ENCODE data around the gene DENND2A.

Gene DENND2A

GRCh38 chr7:140478246-140479061 is 162.2 kb downstream of the DENND2A start:
- H3K4me1 Mint-ChIP-seq = peaks cover 27% of the 10 kb centered on the region
- ATAC-seq (peak; percentile 63), DNase-seq (peak; percentile 50 to 56)
- peak overlapping the region; percentile 97 to 100 for H3K4me3 Mint-ChIP-seq
- peak overlapping the region; percentile 3 to 91 for H3K27ac Mint-ChIP-seq
- H3K9me3 Mint-ChIP-seq = no peaks in the 10 kb centered on the region
- H3K27me3 Mint-ChIP-seq = no peaks in the 10 kb centered on the region

- no peak for ATAC-seq
Observed at GRCh38 chr7:140476698-140477261, 163.8 kb downstream of the DENND2A start.

GRCh38 chr7:140475747-140476333 is 164.8 kb downstream of the DENND2A start:
- DNase-seq = no peak
- no peaks in the 10 kb centered on the region for H3K27me3 Mint-ChIP-seq
- no peak for ATAC-seq
- no peaks in the 10 kb centered on the region for H3K9me3 Mint-ChIP-seq
- H3K4me1 Mint-ChIP-seq = peaks cover 34% of the 10 kb centered on the region
- peak overlapping the region; percentile 24 to 32 for H3K4me3 Mint-ChIP-seq
- H3K27ac Mint-ChIP-seq = no peak overlapping the region

More at GRCh38 chr7:140476698-140477261, 163.8 kb downstream of the DENND2A start:
- H3K4me1 Mint-ChIP-seq = peaks cover 30% of the 10 kb centered on the region
- peak overlapping the region in 1 of 2 donors; percentile 65 for H3K27ac Mint-ChIP-seq
- no peaks in the 10 kb centered on the region for H3K9me3 Mint-ChIP-seq
- peak overlapping the region; percentile 97 to 100 for H3K4me3 Mint-ChIP-seq
- DNase-seq = no peak
- no peaks in the 10 kb centered on the region for H3K27me3 Mint-ChIP-seq

Data from stimulated activated naive CD8-positive, alpha-beta T cell treated with anti-CD3 and anti-CD28 coated beads, Interleukin-15, amount 100 ng/mL, for 72 hours (primary cell).